A172 (cell line): ENCODE data around the gene SYNDIG1. TPM values are rescaled to one million over a fixed set of nuclear protein-coding genes. Genes with fewer than 3 reads are reported as not detected.
"Not testable (repeated sequence)": the region's sequence is repeated elsewhere in the genome, so short reads cannot be mapped to it uniquely, and the experiment has no call there.

Experiments used
- DNase-seq: peaks from one replicate; pipeline ENCODE4 v3.0.0-alpha.2; 2015; ENCODE audit warnings: low spot score
- total RNA-seq: library from RNA; depleted of rRNA; stranded (reverse); fragments of >200 nt; shearing (Covaris generic); gene quantifications from 2 replicates; pipeline ENCODE4 v1.2.3, GENCODE V29; 2014

SYNDIG1 gene
- total RNA-seq, 1 experiment from 2014 or later: 5.2 TPM

- no peak for DNase-seq
Measured at GRCh38 chr20:24608926-24609667, 139.7 kb downstream of the SYNDIG1 start.

GRCh38 chr20:24609757-24610156, 140.3 kb downstream of the SYNDIG1 start:
- no peak for DNase-seq

- DNase-seq: peak; percentile 90
Measured at GRCh38 chr20:24610341-24611115, 141.1 kb downstream of the SYNDIG1 start.

GRCh38 chr20:24611360-24612140, 142.1 kb downstream of the SYNDIG1 start:
- no peak for DNase-seq

GRCh38 chr20:24612799-24613775, 143.7 kb downstream of the SYNDIG1 start:
- peak; percentile 88 for DNase-seq

- no peak for DNase-seq
Measured at GRCh38 chr20:24614341-24614740, 144.9 kb downstream of the SYNDIG1 start.

GRCh38 chr20:24615353-24615752, 145.9 kb downstream of the SYNDIG1 start:
- DNase-seq: no peak

- no peak for DNase-seq
Measured at GRCh38 chr20:24616258-24617079, 147.0 kb downstream of the SYNDIG1 start.

- DNase-seq: no peak
Measured at GRCh38 chr20:24617080-24617432, 147.6 kb downstream of the SYNDIG1 start.

GRCh38 chr20:24617757-24618450, 148.5 kb downstream of the SYNDIG1 start:
- no peak for DNase-seq

- DNase-seq: no peak
Measured at GRCh38 chr20:24618739-24619138, 149.3 kb downstream of the SYNDIG1 start.

GRCh38 chr20:24619212-24619611, 149.8 kb downstream of the SYNDIG1 start:
- no peak for DNase-seq

- no peak for DNase-seq
Measured at GRCh38 chr20:24620937-24621519, 151.6 kb downstream of the SYNDIG1 start.

GRCh38 chr20:24622856-24623255, 153.4 kb downstream of the SYNDIG1 start:
- DNase-seq: no peak

GRCh38 chr20:24626141-24626540, 156.7 kb downstream of the SYNDIG1 start:
- DNase-seq: not testable (repeated sequence)

GRCh38 chr20:24627291-24627690, 157.9 kb downstream of the SYNDIG1 start:
- DNase-seq: no peak

- no peak for DNase-seq
Measured at GRCh38 chr20:24627926-24628325, 158.5 kb downstream of the SYNDIG1 start.

GRCh38 chr20:24628985-24629384, 159.6 kb downstream of the SYNDIG1 start:
- DNase-seq: no peak

- no peak for DNase-seq
Measured at GRCh38 chr20:24629668-24630067, 160.2 kb downstream of the SYNDIG1 start.
